ENCODE measurements around the gene FAM32A.

The FAM32A gene

GRCh38 chr19:16225279-16226183 lies 40.3 kb downstream of the FAM32A start:
- H3K36me3 ChIP-seq (ENCODE audit: control insufficient read depth, insufficient read depth, low read length), result peaks cover 43% of the 10 kb centered on the region
- no peaks in the 10 kb centered on the region for H3K4me1 ChIP-seq (ENCODE audit: control insufficient read depth, insufficient read depth, low read length)
- no peak overlapping the region for H3K27ac ChIP-seq (ENCODE audit: low read depth, low read length)
- H3K4me3 ChIP-seq (ENCODE audit: low read length), result no peak overlapping the region
- no peak overlapping the region for H3K9ac ChIP-seq (ENCODE audit: low read length)
- no peaks in the 10 kb centered on the region for H3K27me3 ChIP-seq (ENCODE audit: control insufficient read depth, insufficient read depth, low read length)

- H3K9ac ChIP-seq (ENCODE audit: low read length), result no peak overlapping the region
- no peaks in the 10 kb centered on the region for H3K27me3 ChIP-seq (ENCODE audit: control insufficient read depth, insufficient read depth, low read length)
- no peak overlapping the region for H3K4me3 ChIP-seq (ENCODE audit: low read length)
- H3K4me1 ChIP-seq (ENCODE audit: control insufficient read depth, insufficient read depth, low read length), result no peaks in the 10 kb centered on the region
- H3K27ac ChIP-seq (ENCODE audit: low read depth, low read length), result no peak overlapping the region
- peaks cover 42% of the 10 kb centered on the region for H3K36me3 ChIP-seq (ENCODE audit: control insufficient read depth, insufficient read depth, low read length)
Observed at GRCh38 chr19:16226184-16226591, 41.0 kb downstream of the FAM32A start.

GRCh38 chr19:16226878-16227836 lies 41.9 kb downstream of the FAM32A start:
- Histone ChIP-seq H3K9ac (ENCODE audit: low read length) (no peak overlapping the region), H3K4me1 (ENCODE audit: control insufficient read depth, insufficient read depth, low read length) (no peaks in the 10 kb centered on the region), H3K36me3 (ENCODE audit: control insufficient read depth, insufficient read depth, low read length) (peaks cover 40% of the 10 kb centered on the region), H3K27ac (ENCODE audit: low read depth, low read length) (no peak overlapping the region), H3K4me3 (ENCODE audit: low read length) (no peak overlapping the region), H3K27me3 (ENCODE audit: control insufficient read depth, insufficient read depth, low read length) (no peaks in the 10 kb centered on the region)

GRCh38 chr19:16227837-16228636 lies 42.8 kb downstream of the FAM32A start:
- no peaks in the 10 kb centered on the region for H3K27me3 ChIP-seq (ENCODE audit: control insufficient read depth, insufficient read depth, low read length)
- H3K9ac ChIP-seq (ENCODE audit: low read length), result no peak overlapping the region
- H3K36me3 ChIP-seq (ENCODE audit: control insufficient read depth, insufficient read depth, low read length), result peaks cover 40% of the 10 kb centered on the region
- no peaks in the 10 kb centered on the region for H3K4me1 ChIP-seq (ENCODE audit: control insufficient read depth, insufficient read depth, low read length)
- no peak overlapping the region for H3K27ac ChIP-seq (ENCODE audit: low read depth, low read length)
- H3K4me3 ChIP-seq (ENCODE audit: low read length), result no peak overlapping the region

GRCh38 chr19:16228637-16229321 lies 43.6 kb downstream of the FAM32A start:
- H3K4me3 ChIP-seq (ENCODE audit: low read length), result no peak overlapping the region
- H3K36me3 ChIP-seq (ENCODE audit: control insufficient read depth, insufficient read depth, low read length), result peaks cover 37% of the 10 kb centered on the region
- H3K4me1 ChIP-seq (ENCODE audit: control insufficient read depth, insufficient read depth, low read length), result no peaks in the 10 kb centered on the region
- no peak overlapping the region for H3K9ac ChIP-seq (ENCODE audit: low read length)
- H3K27me3 ChIP-seq (ENCODE audit: control insufficient read depth, insufficient read depth, low read length), result no peaks in the 10 kb centered on the region
- H3K27ac ChIP-seq (ENCODE audit: low read depth, low read length), result no peak overlapping the region

- no peaks in the 10 kb centered on the region for H3K4me1 ChIP-seq (ENCODE audit: control insufficient read depth, insufficient read depth, low read length)
- H3K27ac ChIP-seq (ENCODE audit: low read depth, low read length), result no peak overlapping the region
- H3K9ac ChIP-seq (ENCODE audit: low read length), result no peak overlapping the region
- no peaks in the 10 kb centered on the region for H3K27me3 ChIP-seq (ENCODE audit: control insufficient read depth, insufficient read depth, low read length)
- peaks cover 37% of the 10 kb centered on the region for H3K36me3 ChIP-seq (ENCODE audit: control insufficient read depth, insufficient read depth, low read length)
- no peak overlapping the region for H3K4me3 ChIP-seq (ENCODE audit: low read length)
Observed at GRCh38 chr19:16229322-16229641, 44.1 kb downstream of the FAM32A start.

GRCh38 chr19:16232127-16232526 lies 46.9 kb downstream of the FAM32A start:
- H3K9ac ChIP-seq (ENCODE audit: low read length), result no peak overlapping the region
- H3K27me3 ChIP-seq (ENCODE audit: control insufficient read depth, insufficient read depth, low read length), result no peaks in the 10 kb centered on the region
- no peak overlapping the region for H3K4me3 ChIP-seq (ENCODE audit: low read length)
- H3K4me1 ChIP-seq (ENCODE audit: control insufficient read depth, insufficient read depth, low read length), result no peaks in the 10 kb centered on the region
- H3K36me3 ChIP-seq (ENCODE audit: control insufficient read depth, insufficient read depth, low read length), result peaks cover 33% of the 10 kb centered on the region
- H3K27ac ChIP-seq (ENCODE audit: low read depth, low read length), result no peak overlapping the region

GRCh38 chr19:16232568-16232967 lies 47.4 kb downstream of the FAM32A start:
- H3K4me3 ChIP-seq (ENCODE audit: low read length), result no peak overlapping the region
- H3K27me3 ChIP-seq (ENCODE audit: control insufficient read depth, insufficient read depth, low read length), result no peaks in the 10 kb centered on the region
- peaks cover 33% of the 10 kb centered on the region for H3K36me3 ChIP-seq (ENCODE audit: control insufficient read depth, insufficient read depth, low read length)
- no peak overlapping the region for H3K9ac ChIP-seq (ENCODE audit: low read length)
- no peaks in the 10 kb centered on the region for H3K4me1 ChIP-seq (ENCODE audit: control insufficient read depth, insufficient read depth, low read length)
- H3K27ac ChIP-seq (ENCODE audit: low read depth, low read length), result no peak overlapping the region

GRCh38 chr19:16233081-16233776 lies 48.0 kb downstream of the FAM32A start:
- Histone ChIP-seq H3K4me1 (ENCODE audit: control insufficient read depth, insufficient read depth, low read length) (no peaks in the 10 kb centered on the region), H3K27ac (ENCODE audit: low read depth, low read length) (no peak overlapping the region), H3K9ac (ENCODE audit: low read length) (no peak overlapping the region), H3K36me3 (ENCODE audit: control insufficient read depth, insufficient read depth, low read length) (peaks cover 29% of the 10 kb centered on the region), H3K27me3 (ENCODE audit: control insufficient read depth, insufficient read depth, low read length) (no peaks in the 10 kb centered on the region), H3K4me3 (ENCODE audit: low read length) (no peak overlapping the region)

- no peak overlapping the region for H3K9ac ChIP-seq (ENCODE audit: low read length)
- no peak overlapping the region for H3K4me3 ChIP-seq (ENCODE audit: low read length)
- no peak overlapping the region for H3K27ac ChIP-seq (ENCODE audit: low read depth, low read length)
- no peaks in the 10 kb centered on the region for H3K27me3 ChIP-seq (ENCODE audit: control insufficient read depth, insufficient read depth, low read length)
- no peaks in the 10 kb centered on the region for H3K4me1 ChIP-seq (ENCODE audit: control insufficient read depth, insufficient read depth, low read length)
- H3K36me3 ChIP-seq (ENCODE audit: control insufficient read depth, insufficient read depth, low read length), result peaks cover 21% of the 10 kb centered on the region
Observed at GRCh38 chr19:16233836-16234551, 48.8 kb downstream of the FAM32A start.
